CD4-positive, alpha-beta T cell (primary cell): ENCODE measurements around the gene PDGFA. TPM values are rescaled to one million over a fixed set of nuclear protein-coding genes. Genes with fewer than 3 reads are reported as not detected.

ENCODE experiments used
- ATAC-seq: fragments of 200-7000 bp; cut with Tn5 transposase; one replicate; pipeline ENCODE4 v1.10.0; 2022; ENCODE audit warnings: mild to moderate bottlenecking; ENCODE audit not compliant: poor library complexity
- CTCF ChIA-PET: fragments of 350-600 bp; sonication (Branson Sonifier 250); formaldehyde crosslinking; loops from one replicate; lab custom pipeline; 2021; ENCODE audit warnings: antibody characterized with exemption, inconsistent platforms; lab: Charles Lee
- POLR2A ChIA-PET: fragments of 350-600 bp; sonication (Branson Sonifier 250); formaldehyde crosslinking; loops from one replicate; lab custom pipeline; 2021; ENCODE audit warnings: antibody characterized with exemption, inconsistent platforms; lab: Charles Lee
- DNase-seq, 14 experiments: peaks; one replicate each; pipeline ENCODE4 v3.0.0-alpha.2; 2013 to 2020; ENCODE audit warnings: mixed read lengths in 2 of 14
- H3K27ac ChIP-seq, 2 donors: one replicate each; pipeline versions ENCODE4 v1.5.1 to v1.7.0; 2013; ENCODE audit warnings: low read length in 2 of 2, low read depth in 1 of 2, mild to moderate bottlenecking in 1 of 2
- H3K27me3 ChIP-seq, 2 experiments: 1 replicate in 1 of 2; 2 replicates in 1 of 2; pipeline versions ENCODE4 v1.6.1 to v1.7.0; 2013; ENCODE audit warnings: low read length in 2 of 2, control low read depth in 1 of 2, mild to moderate bottlenecking in 1 of 2, moderate library complexity in 1 of 2; ENCODE audit not compliant: insufficient read depth in 2 of 2, control insufficient read depth in 1 of 2
- H3K36me3 ChIP-seq: one replicate; pipeline ENCODE4 v1.6.1; 2013; ENCODE audit warnings: low read length, control low read depth; ENCODE audit not compliant: insufficient read depth
- H3K4me1 ChIP-seq: one replicate; pipeline ENCODE4 v1.6.1; 2013; ENCODE audit warnings: low read length, control low read depth; ENCODE audit not compliant: insufficient read depth
- H3K4me3 ChIP-seq: one replicate; pipeline ENCODE4 v1.5.1; 2013; ENCODE audit warnings: mild to moderate bottlenecking, low read length, moderate library complexity
- H3K9me3 ChIP-seq, 2 experiments: 1 replicate in 1 of 2; 2 replicates in 1 of 2; pipeline versions ENCODE4 v1.6.1 to v1.7.0; 2013; ENCODE audit warnings: low read length in 2 of 2, mild to moderate bottlenecking in 2 of 2, control low read depth in 1 of 2, moderate library complexity in 1 of 2; ENCODE audit not compliant: control insufficient read depth in 1 of 2, insufficient read depth in 1 of 2
- H3K27ac Mint-ChIP-seq: one replicate; pipeline ENCODE4 v1.8.0; 2020; ENCODE audit warnings: mixed read lengths
- H3K27me3 Mint-ChIP-seq: one replicate; pipeline ENCODE4 v1.8.0; 2021; ENCODE audit warnings: mixed read lengths
- H3K36me3 Mint-ChIP-seq: one replicate; pipeline ENCODE4 v1.8.0; 2021; ENCODE audit warnings: low read depth, mixed read lengths
- H3K4me1 Mint-ChIP-seq: one replicate; pipeline ENCODE4 v1.8.0; 2021; ENCODE audit warnings: low read depth, mixed read lengths
- H3K4me3 Mint-ChIP-seq: one replicate; pipeline ENCODE4 v1.8.0; 2020; ENCODE audit warnings: mild to moderate bottlenecking, mixed read lengths
- H3K9me3 Mint-ChIP-seq: one replicate; pipeline ENCODE4 v1.8.0; 2020; ENCODE audit warnings: mixed read lengths
- intact Hi-C, 2 experiments: fragments of 100-400 bp; cut with DNase I in 1 of 2; cut with micrococcal nuclease in 1 of 2; formaldehyde crosslinking; loops; one replicate each; pipeline versions ENCODE4 v1.15.1 to v1.9.0; 2023 to 2025; cut with DNase I, micrococcal nuclease
- total RNA-seq, 174 experiments: library from RNA in 2 of 174; stranded (reverse) in 2 of 174; gene quantifications; one replicate each; pipeline ENCODE4 v1.2.3 and lab custom pipeline; 2021 to 2026
- TF ChIP-seq, protein P1 (sequence below): fragments of 200-600 bp; IDR thresholded peaks from one replicate; pipeline ENCODE4 v1.8.0; 2022; ENCODE audit warnings: antibody characterized with exemption, mild to moderate bottlenecking

The PDGFA gene
- total RNA-seq, 2 experiments from 2014 or later = 0.55 to 0.70 TPM

GRCh38 chr7:536231-536630 is 16.6 kb upstream of the PDGFA start:
- Mint-ChIP-seq H3K36me3 (no peaks in the 10 kb centered on the region), H3K4me3 (no peak overlapping the region), H3K27me3 (peaks cover 5% of the 10 kb centered on the region), H3K4me1 (no peaks in the 10 kb centered on the region), H3K9me3 (no peaks in the 10 kb centered on the region), H3K27ac (no peak overlapping the region)
- intact Hi-C loops = no loop called here
- no peak for ATAC-seq
- no peak for DNase-seq
- ChIA-PET CTCF (no interaction called here), POLR2A (no interaction called here)
- H3K27me3 ChIP-seq = no peaks in the 10 kb centered on the region
- no peaks in the 10 kb centered on the region for H3K36me3 ChIP-seq
- H3K4me1 ChIP-seq = no peaks in the 10 kb centered on the region
- no peak overlapping the region for H3K4me3 ChIP-seq
- TF ChIP-seq, protein P1, sequence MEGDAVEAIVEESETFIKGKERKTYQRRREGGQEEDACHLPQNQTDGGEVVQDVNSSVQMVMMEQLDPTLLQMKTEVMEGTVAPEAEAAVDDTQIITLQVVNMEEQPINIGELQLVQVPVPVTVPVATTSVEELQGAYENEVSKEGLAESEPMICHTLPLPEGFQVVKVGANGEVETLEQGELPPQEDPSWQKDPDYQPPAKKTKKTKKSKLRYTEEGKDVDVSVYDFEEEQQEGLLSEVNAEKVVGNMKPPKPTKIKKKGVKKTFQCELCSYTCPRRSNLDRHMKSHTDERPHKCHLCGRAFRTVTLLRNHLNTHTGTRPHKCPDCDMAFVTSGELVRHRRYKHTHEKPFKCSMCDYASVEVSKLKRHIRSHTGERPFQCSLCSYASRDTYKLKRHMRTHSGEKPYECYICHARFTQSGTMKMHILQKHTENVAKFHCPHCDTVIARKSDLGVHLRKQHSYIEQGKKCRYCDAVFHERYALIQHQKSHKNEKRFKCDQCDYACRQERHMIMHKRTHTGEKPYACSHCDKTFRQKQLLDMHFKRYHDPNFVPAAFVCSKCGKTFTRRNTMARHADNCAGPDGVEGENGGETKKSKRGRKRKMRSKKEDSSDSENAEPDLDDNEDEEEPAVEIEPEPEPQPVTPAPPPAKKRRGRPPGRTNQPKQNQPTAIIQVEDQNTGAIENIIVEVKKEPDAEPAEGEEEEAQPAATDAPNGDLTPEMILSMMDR = no peak
- peaks cover 0 to 24% of the 10 kb centered on the region in 2 experiments for H3K9me3 ChIP-seq
- no peak overlapping the region for H3K27ac ChIP-seq

DNA sequence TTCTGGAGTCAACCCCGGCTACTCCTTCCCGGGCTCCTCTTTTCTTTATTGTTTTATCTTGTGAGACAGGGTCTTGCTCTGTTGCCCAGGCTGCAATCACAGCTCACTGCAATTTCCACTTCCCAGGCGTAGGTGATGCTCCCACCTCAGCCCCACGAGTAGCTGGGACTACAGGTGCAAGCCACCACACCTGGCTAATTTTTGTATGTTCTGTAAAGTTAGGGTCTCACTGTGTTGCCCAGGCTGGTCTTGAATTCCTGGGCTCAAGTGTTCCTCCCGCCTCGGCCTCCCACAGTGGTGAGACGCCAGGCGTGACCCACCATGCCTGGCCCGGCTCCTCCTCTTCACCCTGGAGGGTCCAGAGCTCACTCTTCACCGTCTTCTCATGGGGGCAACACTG is 15.3 kb upstream of the PDGFA start:
- H3K4me1 Mint-ChIP-seq = no peaks in the 10 kb centered on the region
- intact Hi-C loops = no loop called here
- no peak for DNase-seq
- no peak overlapping the region for H3K4me3 Mint-ChIP-seq
- no peak for ATAC-seq
- no peaks in the 10 kb centered on the region for H3K36me3 ChIP-seq
- H3K27me3 Mint-ChIP-seq = peaks cover 9% of the 10 kb centered on the region
- H3K27ac Mint-ChIP-seq = no peak overlapping the region
- H3K36me3 Mint-ChIP-seq = no peaks in the 10 kb centered on the region
- ChIA-PET CTCF (no interaction called here), POLR2A (no interaction called here)
- H3K9me3 ChIP-seq = peaks cover 0 to 12% of the 10 kb centered on the region in 2 experiments
- H3K27me3 ChIP-seq = peaks cover 0 to 2% of the 10 kb centered on the region in 2 experiments
- H3K9me3 Mint-ChIP-seq = no peaks in the 10 kb centered on the region
- H3K27ac ChIP-seq = no peak overlapping the region
- no peak overlapping the region for H3K4me3 ChIP-seq
- H3K4me1 ChIP-seq = no peaks in the 10 kb centered on the region
- TF ChIP-seq, protein P1 = no peak

DNA sequence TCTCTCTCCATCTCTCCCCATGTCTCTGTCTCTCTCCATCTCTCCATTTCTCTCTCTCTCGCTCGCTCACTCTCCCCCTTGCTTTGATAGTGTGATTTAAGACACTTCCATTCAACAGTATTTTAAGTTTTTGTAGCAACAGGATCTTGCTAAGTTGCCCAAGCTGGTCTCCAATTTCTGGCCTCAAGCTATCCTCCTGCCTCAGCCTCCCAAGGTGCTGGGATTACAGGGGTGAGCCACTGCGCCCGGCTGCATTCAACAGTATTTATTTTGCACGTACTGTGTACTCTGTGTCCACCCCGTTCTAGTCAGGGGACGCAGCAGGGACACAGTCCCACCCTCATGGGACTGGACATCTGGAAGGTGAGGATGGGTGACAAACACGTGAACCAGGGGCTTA is 14.4 kb upstream of the PDGFA start:
- Mint-ChIP-seq H3K4me1 (no peaks in the 10 kb centered on the region), H3K4me3 (no peak overlapping the region)

More for the DNA sequence above, 14.4 kb upstream of the PDGFA start:
- H3K9me3 ChIP-seq = peaks cover 0 to 12% of the 10 kb centered on the region in 2 experiments
- no peak for DNase-seq
- intact Hi-C loops = no loop called here
- ChIA-PET POLR2A (no interaction called here), CTCF (no interaction called here)
- no peak overlapping the region for H3K27ac ChIP-seq
- H3K36me3 ChIP-seq = no peaks in the 10 kb centered on the region
- peaks cover 0 to 5% of the 10 kb centered on the region in 2 experiments for H3K27me3 ChIP-seq
- no peak overlapping the region for H3K4me3 ChIP-seq
- H3K27ac Mint-ChIP-seq = no peak overlapping the region
- no peaks in the 10 kb centered on the region for H3K4me1 ChIP-seq
- no peak for ATAC-seq
- H3K9me3 Mint-ChIP-seq = no peaks in the 10 kb centered on the region
- TF ChIP-seq, protein P1 = no peak
- peaks cover 9% of the 10 kb centered on the region for H3K27me3 Mint-ChIP-seq
- H3K36me3 Mint-ChIP-seq = no peaks in the 10 kb centered on the region
